ENCODE measurements around the gene FBLIM1. TPM values are rescaled to one million over a fixed set of nuclear protein-coding genes. Genes with fewer than 3 reads are reported as not detected.

The FBLIM1 gene
- total and polyA plus RNA-seq, 4 experiments from 2014 or later = not detected

GRCh38 chr1:15726508-15726907 lies 32.1 kb upstream of the FBLIM1 start:
- no peak for DNase-seq
- H3K27ac ChIP-seq (ENCODE audit: low read depth, low read length) = no peak overlapping the region
- peaks cover 66% of the 10 kb centered on the region for H3K36me3 ChIP-seq (ENCODE audit: insufficient read depth, low read length)
- intact Hi-C loops (cut with micrococcal nuclease) = no loop called here
- no peaks in the 10 kb centered on the region for H3K9me3 ChIP-seq (ENCODE audit: control insufficient read depth in 1 of 2, low read length in 2 of 2)
- Mint-ChIP-seq H3K9me3 (no peaks in the 10 kb centered on the region), H3K27ac (no peak overlapping the region), H3K36me3 (peaks cover 17 to 52% of the 10 kb centered on the region in 2 donors), H3K27me3 (no peaks in the 10 kb centered on the region), H3K4me1 (no peaks in the 10 kb centered on the region), H3K4me3 (no peak overlapping the region)
- H3K4me1 ChIP-seq (ENCODE audit: insufficient read depth, low read length) = no peaks in the 10 kb centered on the region
- CTCF ChIA-PET (ENCODE audit: partially characterized antibody) = no interaction called here
- no peak overlapping the region for H3K4me3 ChIP-seq (ENCODE audit: low read length in 2 of 2)
- H3K27me3 ChIP-seq (ENCODE audit: insufficient read depth, low read length) = no peaks in the 10 kb centered on the region
- POLR2A ChIA-PET (ENCODE audit: partially characterized antibody) = no interaction called here

GRCh38 chr1:15727021-15727420 lies 31.6 kb upstream of the FBLIM1 start:
- H3K36me3 Mint-ChIP-seq = peaks cover 17 to 48% of the 10 kb centered on the region in 2 donors
- H3K27ac Mint-ChIP-seq = no peak overlapping the region
- no peaks in the 10 kb centered on the region for H3K9me3 ChIP-seq (ENCODE audit: control insufficient read depth in 1 of 2, low read length in 2 of 2)
- intact Hi-C loops (cut with micrococcal nuclease) = no loop called here
- H3K4me1 ChIP-seq (ENCODE audit: insufficient read depth, low read length) = no peaks in the 10 kb centered on the region
- no peak overlapping the region for H3K4me3 Mint-ChIP-seq
- no peak overlapping the region for H3K27ac ChIP-seq (ENCODE audit: low read depth, low read length)
- no peaks in the 10 kb centered on the region for H3K27me3 Mint-ChIP-seq
- H3K36me3 ChIP-seq (ENCODE audit: insufficient read depth, low read length) = peaks cover 67% of the 10 kb centered on the region
- no peak overlapping the region for H3K4me3 ChIP-seq (ENCODE audit: low read length in 2 of 2)
- POLR2A ChIA-PET (ENCODE audit: partially characterized antibody) = no interaction called here
- CTCF ChIA-PET (ENCODE audit: partially characterized antibody) = no interaction called here
- H3K4me1 Mint-ChIP-seq = no peaks in the 10 kb centered on the region
- H3K27me3 ChIP-seq (ENCODE audit: insufficient read depth, low read length) = no peaks in the 10 kb centered on the region
- no peaks in the 10 kb centered on the region for H3K9me3 Mint-ChIP-seq
- DNase-seq = no peak

GRCh38 chr1:15727424-15727823 lies 31.2 kb upstream of the FBLIM1 start:
- Histone ChIP-seq H3K27ac (ENCODE audit: low read depth, low read length) (no peak overlapping the region), H3K36me3 (ENCODE audit: insufficient read depth, low read length) (peaks cover 65% of the 10 kb centered on the region), H3K4me3 (ENCODE audit: low read length in 2 of 2) (no peak overlapping the region), H3K27me3 (ENCODE audit: insufficient read depth, low read length) (no peaks in the 10 kb centered on the region), H3K9me3 (ENCODE audit: control insufficient read depth in 1 of 2, low read length in 2 of 2) (no peaks in the 10 kb centered on the region), H3K4me1 (ENCODE audit: insufficient read depth, low read length) (no peaks in the 10 kb centered on the region)
- no peak overlapping the region for H3K4me3 Mint-ChIP-seq
- ChIA-PET POLR2A (ENCODE audit: partially characterized antibody) (no interaction called here), CTCF (ENCODE audit: partially characterized antibody) (interaction anchor here (0.6 kb wide), 1 partner anchor 14 kb away, joined by 3 read pairs; no protein-coding TSS in a partner anchor)
- H3K27me3 Mint-ChIP-seq = no peaks in the 10 kb centered on the region
- H3K9me3 Mint-ChIP-seq = no peaks in the 10 kb centered on the region
- no peak overlapping the region for H3K27ac Mint-ChIP-seq
- peaks cover 17 to 50% of the 10 kb centered on the region in 2 donors for H3K36me3 Mint-ChIP-seq
- intact Hi-C loops (cut with micrococcal nuclease) = no loop called here
- no peak for DNase-seq
- no peaks in the 10 kb centered on the region for H3K4me1 Mint-ChIP-seq

GRCh38 chr1:15727866-15728534 lies 30.6 kb upstream of the FBLIM1 start:
- no peak overlapping the region for H3K27ac ChIP-seq (ENCODE audit: low read depth, low read length)
- intact Hi-C loops (cut with micrococcal nuclease) = no loop called here
- no peaks in the 10 kb centered on the region for H3K9me3 Mint-ChIP-seq
- H3K9me3 ChIP-seq (ENCODE audit: control insufficient read depth in 1 of 2, low read length in 2 of 2) = no peaks in the 10 kb centered on the region
- DNase-seq = no peak
- peaks cover 11 to 50% of the 10 kb centered on the region in 2 donors for H3K36me3 Mint-ChIP-seq
- ChIA-PET CTCF (ENCODE audit: partially characterized antibody) (interaction anchor here (0.6 kb wide), 1 partner anchor 14 kb away, joined by 3 read pairs; no protein-coding TSS in a partner anchor), POLR2A (ENCODE audit: partially characterized antibody) (no interaction called here)
- peaks cover 59% of the 10 kb centered on the region for H3K36me3 ChIP-seq (ENCODE audit: insufficient read depth, low read length)
- no peak overlapping the region for H3K4me3 Mint-ChIP-seq
- H3K4me3 ChIP-seq (ENCODE audit: low read length in 2 of 2) = no peak overlapping the region
- no peaks in the 10 kb centered on the region for H3K27me3 Mint-ChIP-seq
- H3K4me1 Mint-ChIP-seq = no peaks in the 10 kb centered on the region
- H3K4me1 ChIP-seq (ENCODE audit: insufficient read depth, low read length) = no peaks in the 10 kb centered on the region
- no peak overlapping the region for H3K27ac Mint-ChIP-seq
- H3K27me3 ChIP-seq (ENCODE audit: insufficient read depth, low read length) = no peaks in the 10 kb centered on the region

- H3K27me3 Mint-ChIP-seq = no peaks in the 10 kb centered on the region
- no peak overlapping the region for H3K4me3 Mint-ChIP-seq
- Histone ChIP-seq H3K27me3 (ENCODE audit: insufficient read depth, low read length) (no peaks in the 10 kb centered on the region), H3K4me1 (ENCODE audit: insufficient read depth, low read length) (no peaks in the 10 kb centered on the region), H3K36me3 (ENCODE audit: insufficient read depth, low read length) (peaks cover 58% of the 10 kb centered on the region), H3K4me3 (ENCODE audit: low read length in 2 of 2) (no peak overlapping the region), H3K27ac (ENCODE audit: low read depth, low read length) (no peak overlapping the region), H3K9me3 (ENCODE audit: control insufficient read depth in 1 of 2, low read length in 2 of 2) (no peaks in the 10 kb centered on the region)
- no peak for DNase-seq
- H3K36me3 Mint-ChIP-seq = peaks cover 10 to 55% of the 10 kb centered on the region in 2 donors
- H3K27ac Mint-ChIP-seq = no peak overlapping the region
- peaks cover 0 to 2% (median 0%) of the 10 kb centered on the region in 8 donors for H3K9me3 Mint-ChIP-seq
- POLR2A ChIA-PET (ENCODE audit: partially characterized antibody) = no interaction called here
- CTCF ChIA-PET (ENCODE audit: partially characterized antibody) = no interaction called here
- no peaks in the 10 kb centered on the region for H3K4me1 Mint-ChIP-seq
- intact Hi-C loops (cut with micrococcal nuclease) = no loop called here
Observed at GRCh38 chr1:15728937-15729657, 29.5 kb upstream of the FBLIM1 start.

GRCh38 chr1:15730423-15730822 lies 28.2 kb upstream of the FBLIM1 start:
- CTCF ChIA-PET (ENCODE audit: partially characterized antibody) = interaction anchor here (1.3 kb wide), 1 partner anchor 11 kb away, joined by 4 read pairs; no protein-coding TSS in a partner anchor
- H3K9me3 ChIP-seq (ENCODE audit: control insufficient read depth in 1 of 2, low read length in 2 of 2) = no peaks in the 10 kb centered on the region
- intact Hi-C loops (cut with micrococcal nuclease) = no loop called here
- POLR2A ChIA-PET (ENCODE audit: partially characterized antibody) = no interaction called here
- no peaks in the 10 kb centered on the region for H3K4me1 ChIP-seq (ENCODE audit: insufficient read depth, low read length)
- Mint-ChIP-seq H3K27me3 (no peaks in the 10 kb centered on the region), H3K4me3 (no peak overlapping the region), H3K27ac (no peak overlapping the region), H3K9me3 (peaks cover 0 to 2% (median 0%) of the 10 kb centered on the region in 8 donors), H3K36me3 (peaks cover 10 to 50% of the 10 kb centered on the region in 2 donors), H3K4me1 (no peaks in the 10 kb centered on the region)
- peaks cover 50% of the 10 kb centered on the region for H3K36me3 ChIP-seq (ENCODE audit: insufficient read depth, low read length)
- no peak overlapping the region for H3K27ac ChIP-seq (ENCODE audit: low read depth, low read length)
- no peaks in the 10 kb centered on the region for H3K27me3 ChIP-seq (ENCODE audit: insufficient read depth, low read length)
- H3K4me3 ChIP-seq (ENCODE audit: low read length in 2 of 2) = no peak overlapping the region
- DNase-seq = no peak

GRCh38 chr1:15730936-15731335 lies 27.7 kb upstream of the FBLIM1 start:
- H3K4me1 ChIP-seq (ENCODE audit: insufficient read depth, low read length) = no peaks in the 10 kb centered on the region
- H3K27me3 ChIP-seq (ENCODE audit: insufficient read depth, low read length) = no peaks in the 10 kb centered on the region
- no peak overlapping the region for H3K27ac ChIP-seq (ENCODE audit: low read depth, low read length)
- Mint-ChIP-seq H3K27me3 (no peaks in the 10 kb centered on the region), H3K4me1 (no peaks in the 10 kb centered on the region), H3K36me3 (peaks cover 8 to 48% of the 10 kb centered on the region in 2 donors), H3K27ac (no peak overlapping the region), H3K4me3 (no peak overlapping the region), H3K9me3 (peaks cover 0 to 2% (median 0%) of the 10 kb centered on the region in 8 donors)
- no peaks in the 10 kb centered on the region for H3K9me3 ChIP-seq (ENCODE audit: control insufficient read depth in 1 of 2, low read length in 2 of 2)
- peaks cover 45% of the 10 kb centered on the region for H3K36me3 ChIP-seq (ENCODE audit: insufficient read depth, low read length)
- intact Hi-C loops (cut with micrococcal nuclease) = no loop called here
- CTCF ChIA-PET (ENCODE audit: partially characterized antibody) = interaction anchor here (1.3 kb wide), 1 partner anchor 10 kb away, joined by 4 read pairs; no protein-coding TSS in a partner anchor
- no peak overlapping the region for H3K4me3 ChIP-seq (ENCODE audit: low read length in 2 of 2)
- POLR2A ChIA-PET (ENCODE audit: partially characterized antibody) = no interaction called here
- no peak for DNase-seq

Measured in CD4-positive, alpha-beta memory T cell (primary cell).